Measurements from ENCODE around the gene GRB14.

GRB14 gene

DNA sequence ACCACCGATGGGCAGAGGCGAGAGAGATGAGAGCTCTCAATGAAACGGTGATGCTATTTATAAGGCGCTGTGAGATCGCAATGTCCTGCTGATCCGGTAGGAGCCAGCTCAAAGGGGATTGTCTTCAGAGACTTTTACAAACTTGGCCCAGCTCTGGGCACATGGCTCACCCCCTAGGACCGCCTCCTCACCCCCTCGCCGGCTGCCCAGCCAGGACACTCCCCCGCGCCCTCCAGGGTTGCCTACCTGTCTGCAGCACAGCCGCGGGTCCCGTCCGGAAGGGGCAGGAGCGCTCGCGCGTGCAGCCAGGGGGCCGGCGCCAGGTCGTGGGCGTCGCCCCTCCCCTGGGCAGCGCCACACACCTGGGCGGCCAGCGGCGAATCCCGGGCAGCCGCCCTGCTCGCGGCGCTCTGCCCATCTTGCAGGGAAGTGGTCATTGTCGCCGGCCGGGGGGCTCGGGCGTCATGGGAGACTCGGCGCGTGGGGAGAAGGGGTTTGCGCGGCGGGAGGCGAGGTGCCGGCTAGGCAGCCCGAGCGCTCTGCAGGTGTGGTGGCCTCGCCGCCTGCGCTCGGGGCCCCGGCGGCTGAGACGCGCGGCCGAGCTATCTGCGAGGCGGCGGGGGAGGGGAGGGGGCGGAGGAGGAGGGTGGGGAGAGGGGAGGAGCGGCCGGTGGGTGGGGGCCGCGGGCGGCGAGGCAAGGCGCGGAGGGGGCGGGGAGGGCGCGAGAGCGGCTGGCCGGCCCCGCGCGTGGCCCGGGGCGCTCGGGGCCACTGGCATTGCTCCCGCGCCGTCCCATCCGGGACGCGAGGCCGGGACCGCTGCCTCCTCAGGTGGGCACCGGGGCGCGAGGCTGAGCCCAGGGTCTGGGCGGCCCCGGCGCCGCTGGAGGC is at the start of gene GRB14:
Gene GRB14 (minus strand): TSS at position 610 of the 891 bp plus-strand sequence. CDS start 173 bp downstream, at position 437.
- peak within 1 kb of the TSS; percentile 80 for H3K4me3 ChIP-seq (ENCODE audit: low read depth, low read length)
- peak within 1 kb of the TSS; percentile 75 for H3K27ac ChIP-seq (ENCODE audit: low read depth, low read length)
- H3K27me3 ChIP-seq (ENCODE audit: control insufficient read depth, insufficient read depth, low read length) = peaks cover 5% of the 10 kb centered on the region
- peak within 1 kb of the TSS; percentile 85 for H3K9ac ChIP-seq (ENCODE audit: low read depth, low read length)
- H3K36me3 ChIP-seq (ENCODE audit: control insufficient read depth, insufficient read depth, low read length) = peaks cover 4% of the 10 kb centered on the region
- peaks cover 36% of the 10 kb centered on the region for H3K4me1 ChIP-seq (ENCODE audit: control insufficient read depth, insufficient read depth, low read length)
- H3K9me3 ChIP-seq (ENCODE audit: control insufficient read depth, insufficient read depth, low read length) = no peaks in the 10 kb centered on the region

DNA sequence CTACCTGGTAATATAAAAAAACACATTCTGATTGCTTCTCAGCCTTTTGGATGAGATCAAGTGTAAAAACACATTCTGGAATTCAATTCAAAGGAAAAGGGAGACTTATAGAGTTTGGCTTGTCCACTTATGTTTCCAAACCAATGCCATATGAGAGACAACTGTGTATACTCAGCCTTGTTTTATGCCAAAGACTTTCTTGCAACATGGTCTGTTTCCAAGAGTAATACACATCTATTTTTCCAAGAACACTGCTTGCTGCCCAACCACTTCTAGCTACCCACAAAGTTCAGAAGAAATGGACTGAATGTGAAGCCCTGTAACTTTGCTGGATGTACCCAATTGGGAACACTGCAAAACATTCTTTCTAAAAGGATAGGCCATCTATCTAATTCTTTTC is 48.0 kb upstream of the GRB14 start:
- Histone ChIP-seq H3K36me3 (ENCODE audit: control insufficient read depth, insufficient read depth, low read length) (no peaks in the 10 kb centered on the region), H3K9ac (ENCODE audit: low read depth, low read length) (no peak overlapping the region), H3K4me1 (ENCODE audit: control insufficient read depth, insufficient read depth, low read length) (no peaks in the 10 kb centered on the region), H3K9me3 (ENCODE audit: control insufficient read depth, insufficient read depth, low read length) (no peaks in the 10 kb centered on the region), H3K27me3 (ENCODE audit: control insufficient read depth, insufficient read depth, low read length) (no peaks in the 10 kb centered on the region), H3K27ac (ENCODE audit: low read depth, low read length) (no peak overlapping the region), H3K4me3 (ENCODE audit: low read depth, low read length) (no peak overlapping the region)

DNA sequence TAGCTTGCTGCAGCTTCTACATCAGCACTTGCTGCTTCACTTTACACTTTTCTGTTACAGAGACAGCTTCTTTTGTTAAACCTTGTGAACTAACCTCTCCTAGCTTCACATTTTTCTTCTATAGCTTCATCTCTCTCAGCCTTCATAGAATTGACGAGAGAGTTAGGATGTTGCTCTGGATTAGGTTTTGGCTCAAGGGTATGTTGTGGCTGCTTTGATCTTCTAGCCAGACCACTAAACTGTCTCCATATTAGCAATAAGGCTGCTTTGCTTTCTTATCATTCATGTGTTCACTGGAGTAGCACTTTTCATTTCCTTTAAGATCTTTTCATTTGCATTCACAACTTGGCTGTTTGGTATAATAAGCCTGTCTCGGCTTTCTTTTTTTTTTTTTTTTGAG is 46.3 kb upstream of the GRB14 start:
- H3K9me3 ChIP-seq (ENCODE audit: control insufficient read depth, insufficient read depth, low read length) = no peaks in the 10 kb centered on the region
- no peaks in the 10 kb centered on the region for H3K36me3 ChIP-seq (ENCODE audit: control insufficient read depth, insufficient read depth, low read length)
- H3K27ac ChIP-seq (ENCODE audit: low read depth, low read length) = no peak overlapping the region
- H3K27me3 ChIP-seq (ENCODE audit: control insufficient read depth, insufficient read depth, low read length) = no peaks in the 10 kb centered on the region
- no peak overlapping the region for H3K9ac ChIP-seq (ENCODE audit: low read depth, low read length)
- H3K4me3 ChIP-seq (ENCODE audit: low read depth, low read length) = no peak overlapping the region
- H3K4me1 ChIP-seq (ENCODE audit: control insufficient read depth, insufficient read depth, low read length) = no peaks in the 10 kb centered on the region

DNA sequence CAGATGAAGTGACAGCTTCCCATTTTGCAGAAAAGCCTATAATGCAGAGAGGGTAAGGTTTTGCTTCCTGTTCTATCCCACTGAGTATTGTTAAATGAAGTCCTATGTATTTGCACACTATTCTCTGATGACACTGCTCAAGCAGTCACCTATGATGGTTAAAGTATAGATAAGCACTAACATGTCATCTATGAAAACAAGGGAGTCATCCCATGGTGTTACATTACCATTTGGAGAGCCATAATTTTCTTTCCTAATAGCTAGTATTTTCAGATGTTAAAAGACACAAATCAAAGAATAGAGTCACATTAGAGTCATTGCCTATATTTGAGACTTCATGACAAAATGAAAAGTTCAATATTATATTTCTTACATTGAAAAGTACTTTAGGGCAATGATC is 42.8 kb upstream of the GRB14 start:
- H3K36me3 ChIP-seq (ENCODE audit: control insufficient read depth, insufficient read depth, low read length) = no peaks in the 10 kb centered on the region
- no peak overlapping the region for H3K4me3 ChIP-seq (ENCODE audit: low read depth, low read length)
- no peaks in the 10 kb centered on the region for H3K27me3 ChIP-seq (ENCODE audit: control insufficient read depth, insufficient read depth, low read length)
- H3K9me3 ChIP-seq (ENCODE audit: control insufficient read depth, insufficient read depth, low read length) = no peaks in the 10 kb centered on the region
- H3K4me1 ChIP-seq (ENCODE audit: control insufficient read depth, insufficient read depth, low read length) = peaks cover 9% of the 10 kb centered on the region
- H3K9ac ChIP-seq (ENCODE audit: low read depth, low read length) = no peak overlapping the region
- no peak overlapping the region for H3K27ac ChIP-seq (ENCODE audit: low read depth, low read length)

DNA sequence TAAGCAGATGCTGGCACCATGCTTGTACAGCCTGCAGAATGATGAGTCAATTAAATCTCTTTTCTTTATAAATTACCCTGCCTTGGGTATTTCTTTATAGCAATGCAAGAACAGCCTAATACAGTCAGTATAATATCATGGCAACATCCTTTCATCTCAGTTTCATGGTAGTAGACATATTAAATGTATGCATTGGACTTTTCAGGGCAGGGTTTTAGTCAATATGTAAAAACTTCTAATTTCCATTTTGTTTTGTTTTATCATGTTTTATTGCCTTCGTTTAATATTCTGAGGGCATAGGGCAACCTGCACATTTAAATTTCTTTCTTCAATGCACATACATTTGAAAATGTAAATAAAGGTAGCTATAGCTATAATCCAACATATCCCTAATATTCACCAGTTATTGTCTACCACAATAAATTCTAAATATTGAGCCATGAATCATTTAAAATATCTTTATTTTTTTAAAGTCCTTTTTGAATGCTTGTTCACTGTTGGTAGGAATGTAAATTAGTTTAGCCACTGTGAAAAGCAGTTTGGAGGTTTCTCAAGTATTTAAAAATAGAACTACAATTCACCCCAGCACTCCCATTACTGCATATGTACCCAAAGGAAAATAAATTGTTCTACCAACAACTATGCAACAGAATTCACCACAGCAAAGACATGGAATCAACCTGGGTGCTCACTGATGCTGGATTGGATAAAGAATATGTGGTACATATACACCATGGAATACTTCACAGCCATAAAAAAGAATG is 41.8 kb upstream of the GRB14 start:
- Histone ChIP-seq H3K36me3 (ENCODE audit: control insufficient read depth, insufficient read depth, low read length) (no peaks in the 10 kb centered on the region), H3K27ac (ENCODE audit: low read depth, low read length) (no peak overlapping the region), H3K4me1 (ENCODE audit: control insufficient read depth, insufficient read depth, low read length) (peaks cover 9% of the 10 kb centered on the region), H3K9me3 (ENCODE audit: control insufficient read depth, insufficient read depth, low read length) (no peaks in the 10 kb centered on the region), H3K9ac (ENCODE audit: low read depth, low read length) (no peak overlapping the region), H3K4me3 (ENCODE audit: low read depth, low read length) (no peak overlapping the region), H3K27me3 (ENCODE audit: control insufficient read depth, insufficient read depth, low read length) (no peaks in the 10 kb centered on the region)

DNA sequence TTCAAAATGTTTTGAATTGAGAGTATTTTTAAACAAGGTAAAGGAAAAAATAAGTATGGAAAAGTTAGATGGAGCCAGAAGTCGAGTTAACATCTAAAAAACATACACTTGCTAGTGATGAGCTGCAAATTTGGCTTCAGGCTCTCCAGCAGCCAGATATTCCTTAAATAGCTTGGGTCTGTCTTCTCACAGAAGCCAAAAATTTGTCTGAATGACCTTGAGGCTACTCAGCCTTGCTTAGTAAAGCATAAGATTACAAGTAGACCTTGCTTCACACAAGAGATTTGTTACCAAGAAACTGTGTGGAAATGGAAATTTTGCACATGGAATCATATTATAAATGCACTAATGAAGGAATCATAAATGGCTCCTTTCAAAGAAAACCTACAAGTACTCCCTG is 40.8 kb upstream of the GRB14 start:
- Histone ChIP-seq H3K4me1 (ENCODE audit: control insufficient read depth, insufficient read depth, low read length) (peaks cover 9% of the 10 kb centered on the region), H3K9ac (ENCODE audit: low read depth, low read length) (no peak overlapping the region), H3K36me3 (ENCODE audit: control insufficient read depth, insufficient read depth, low read length) (no peaks in the 10 kb centered on the region), H3K4me3 (ENCODE audit: low read depth, low read length) (no peak overlapping the region), H3K27ac (ENCODE audit: low read depth, low read length) (no peak overlapping the region), H3K9me3 (ENCODE audit: control insufficient read depth, insufficient read depth, low read length) (no peaks in the 10 kb centered on the region), H3K27me3 (ENCODE audit: control insufficient read depth, insufficient read depth, low read length) (no peaks in the 10 kb centered on the region)

DNA sequence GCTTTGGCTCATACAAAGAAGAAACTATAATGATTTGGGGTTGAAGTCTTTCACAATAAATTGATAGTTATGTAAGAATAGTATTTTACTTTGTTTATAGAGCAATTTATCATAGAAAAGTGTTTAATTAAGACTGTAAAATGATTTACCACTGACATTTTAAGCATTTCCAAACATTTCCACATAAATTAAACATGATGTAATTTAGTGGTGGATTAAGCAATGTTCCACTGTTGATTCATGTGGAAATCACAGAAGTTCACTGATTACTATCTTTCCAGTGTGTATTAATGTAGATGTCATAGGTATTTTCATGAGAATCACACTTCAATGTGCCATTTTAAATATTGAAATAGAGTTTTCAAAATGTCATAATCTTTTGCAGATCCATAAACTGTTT is 40.1 kb upstream of the GRB14 start:
- H3K27me3 ChIP-seq (ENCODE audit: control insufficient read depth, insufficient read depth, low read length) = no peaks in the 10 kb centered on the region
- no peak overlapping the region for H3K27ac ChIP-seq (ENCODE audit: low read depth, low read length)
- H3K4me3 ChIP-seq (ENCODE audit: low read depth, low read length) = no peak overlapping the region
- H3K9ac ChIP-seq (ENCODE audit: low read depth, low read length) = no peak overlapping the region
- no peaks in the 10 kb centered on the region for H3K36me3 ChIP-seq (ENCODE audit: control insufficient read depth, insufficient read depth, low read length)
- no peaks in the 10 kb centered on the region for H3K9me3 ChIP-seq (ENCODE audit: control insufficient read depth, insufficient read depth, low read length)
- H3K4me1 ChIP-seq (ENCODE audit: control insufficient read depth, insufficient read depth, low read length) = peaks cover 9% of the 10 kb centered on the region

DNA sequence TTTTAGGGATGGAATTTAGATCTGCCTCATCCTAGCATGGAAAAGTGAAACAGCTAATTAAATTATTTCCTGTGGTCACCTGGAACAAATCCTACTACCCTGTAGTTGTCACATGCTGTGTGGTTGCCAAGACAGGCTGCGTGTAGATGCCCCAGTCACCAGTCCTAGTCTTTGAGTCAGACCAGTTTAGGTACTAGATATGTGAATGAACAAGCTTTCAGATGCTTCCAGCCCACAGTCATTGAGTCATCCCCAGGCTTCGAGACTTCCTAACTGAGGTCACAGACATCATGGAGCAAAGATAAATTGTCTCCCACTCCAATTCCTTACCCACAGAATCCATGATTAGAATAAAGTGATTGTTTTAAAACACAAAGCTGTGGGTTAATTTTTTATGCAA is 35.8 kb upstream of the GRB14 start:
- Histone ChIP-seq H3K4me3 (ENCODE audit: low read depth, low read length) (no peak overlapping the region), H3K4me1 (ENCODE audit: control insufficient read depth, insufficient read depth, low read length) (peaks cover 12% of the 10 kb centered on the region), H3K27ac (ENCODE audit: low read depth, low read length) (no peak overlapping the region), H3K9ac (ENCODE audit: low read depth, low read length) (no peak overlapping the region), H3K9me3 (ENCODE audit: control insufficient read depth, insufficient read depth, low read length) (no peaks in the 10 kb centered on the region), H3K27me3 (ENCODE audit: control insufficient read depth, insufficient read depth, low read length) (peaks cover 2% of the 10 kb centered on the region), H3K36me3 (ENCODE audit: control insufficient read depth, insufficient read depth, low read length) (no peaks in the 10 kb centered on the region)

DNA sequence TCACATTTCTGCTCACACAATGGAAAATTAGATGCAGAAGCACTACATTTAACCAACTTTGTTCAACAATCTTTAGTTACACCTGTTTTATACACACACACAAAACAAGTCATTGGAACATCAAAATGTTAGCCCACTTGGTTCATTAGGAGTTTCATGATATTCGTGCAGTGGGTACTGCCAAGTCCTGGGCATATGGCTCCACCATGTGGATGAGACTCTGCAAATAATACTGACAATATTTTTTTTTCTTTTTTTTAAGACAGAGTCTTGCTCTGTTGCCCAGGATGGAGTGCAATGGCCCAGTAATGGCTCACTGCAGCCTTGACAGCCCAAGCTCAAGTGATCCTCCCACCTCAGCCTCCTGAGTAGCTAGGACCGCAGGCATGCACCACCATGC is 34.5 kb upstream of the GRB14 start:
- no peaks in the 10 kb centered on the region for H3K9me3 ChIP-seq (ENCODE audit: control insufficient read depth, insufficient read depth, low read length)
- peaks cover 23% of the 10 kb centered on the region for H3K4me1 ChIP-seq (ENCODE audit: control insufficient read depth, insufficient read depth, low read length)
- no peak overlapping the region for H3K4me3 ChIP-seq (ENCODE audit: low read depth, low read length)
- no peaks in the 10 kb centered on the region for H3K36me3 ChIP-seq (ENCODE audit: control insufficient read depth, insufficient read depth, low read length)
- peaks cover 14% of the 10 kb centered on the region for H3K27me3 ChIP-seq (ENCODE audit: control insufficient read depth, insufficient read depth, low read length)
- H3K9ac ChIP-seq (ENCODE audit: low read depth, low read length) = no peak overlapping the region
- no peak overlapping the region for H3K27ac ChIP-seq (ENCODE audit: low read depth, low read length)

DNA sequence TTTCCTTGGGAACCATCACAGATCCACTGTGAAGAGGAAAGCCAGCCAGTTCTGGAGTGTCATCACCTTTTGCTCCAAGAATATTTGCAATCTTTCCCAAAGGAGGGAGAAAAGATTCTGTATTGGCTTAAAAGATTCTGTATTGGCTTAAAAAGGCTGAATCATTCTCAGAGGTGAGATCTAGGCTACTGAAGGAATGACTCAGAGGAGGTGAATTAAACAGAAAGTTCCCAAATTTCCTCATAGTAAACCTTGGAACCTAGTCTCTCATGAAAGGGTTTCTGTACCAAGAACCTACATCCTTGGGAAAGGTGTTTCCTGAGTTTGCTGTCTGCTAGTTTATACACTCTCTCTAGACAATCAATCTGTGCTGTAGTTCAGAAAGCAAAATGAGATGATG is 34.1 kb upstream of the GRB14 start:
- no peak overlapping the region for H3K9ac ChIP-seq (ENCODE audit: low read depth, low read length)
- no peaks in the 10 kb centered on the region for H3K9me3 ChIP-seq (ENCODE audit: control insufficient read depth, insufficient read depth, low read length)
- H3K27me3 ChIP-seq (ENCODE audit: control insufficient read depth, insufficient read depth, low read length) = peaks cover 14% of the 10 kb centered on the region
- H3K4me1 ChIP-seq (ENCODE audit: control insufficient read depth, insufficient read depth, low read length) = peaks cover 21% of the 10 kb centered on the region
- no peak overlapping the region for H3K27ac ChIP-seq (ENCODE audit: low read depth, low read length)
- H3K36me3 ChIP-seq (ENCODE audit: control insufficient read depth, insufficient read depth, low read length) = no peaks in the 10 kb centered on the region
- no peak overlapping the region for H3K4me3 ChIP-seq (ENCODE audit: low read depth, low read length)

DNA sequence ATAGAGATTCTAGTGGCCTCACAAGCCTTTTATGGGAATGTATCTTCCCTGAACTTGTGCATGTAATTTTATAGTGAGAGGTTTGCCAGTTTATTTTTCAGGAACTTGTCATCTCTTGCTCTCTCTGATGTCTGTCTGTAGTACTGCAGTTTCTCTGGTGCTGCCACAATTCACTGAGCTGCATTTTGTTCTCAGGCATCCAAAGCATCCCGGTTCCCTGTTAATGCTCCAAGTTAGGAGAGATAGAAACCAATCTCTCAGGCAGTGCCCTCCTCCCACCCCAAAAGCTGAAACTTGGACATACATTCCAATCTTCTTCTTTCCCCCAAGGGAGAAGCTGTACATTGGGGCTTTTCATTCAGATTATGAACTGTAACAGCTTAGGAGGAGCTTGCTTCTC is 30.1 kb upstream of the GRB14 start:
- Histone ChIP-seq H3K27ac (ENCODE audit: low read depth, low read length) (peak overlapping the region; percentile 46), H3K4me1 (ENCODE audit: control insufficient read depth, insufficient read depth, low read length) (peaks cover 13% of the 10 kb centered on the region), H3K9ac (ENCODE audit: low read depth, low read length) (no peak overlapping the region), H3K4me3 (ENCODE audit: low read depth, low read length) (no peak overlapping the region), H3K36me3 (ENCODE audit: control insufficient read depth, insufficient read depth, low read length) (no peaks in the 10 kb centered on the region), H3K9me3 (ENCODE audit: control insufficient read depth, insufficient read depth, low read length) (peaks cover 22% of the 10 kb centered on the region), H3K27me3 (ENCODE audit: control insufficient read depth, insufficient read depth, low read length) (peaks cover 14% of the 10 kb centered on the region)
